CD14-positive monocyte (primary cell): ENCODE measurements around the gene KIF4A. TPM values are rescaled to one million over a fixed set of nuclear protein-coding genes. Genes with fewer than 3 reads are reported as not detected.
"Not testable (repeated sequence)": the region's sequence is repeated elsewhere in the genome, so short reads cannot be mapped to it uniquely, and the experiment has no call there.

Experiments used
- DNase-seq, 3 donors: peaks; one replicate each; pipeline ENCODE4 v3.0.0-alpha.2; 2011 to 2022
- H2AFZ ChIP-seq: 2 replicates; pipeline ENCODE4 v1.6.0; 2012; ENCODE audit warnings: mild to moderate bottlenecking, low read depth, low read length, inconsistent platforms; ENCODE audit not compliant: insufficient read depth, poor library complexity, severe bottlenecking
- H3K27ac ChIP-seq, 2 donors: 1 replicate in 1 of 2; 2 replicates in 1 of 2; pipeline ENCODE4 v1.5.1; 2012 to 2013; ENCODE audit warnings: low read length in 2 of 2, control low read depth in 1 of 2, inconsistent platforms in 1 of 2, low read depth in 1 of 2, mild to moderate bottlenecking in 1 of 2
- H3K27me3 ChIP-seq, 2 donors: one replicate each; pipeline versions ENCODE4 v1.6.0 to v1.6.1; 2011 to 2013; ENCODE audit warnings: low read length in 2 of 2; ENCODE audit not compliant: control insufficient read depth in 2 of 2, insufficient read depth in 2 of 2
- H3K36me3 ChIP-seq, 2 donors: replicated peaks in 1 of 2; 1 replicate in 1 of 2; 2 replicates in 1 of 2; pipeline versions ENCODE4 v1.5.1 to v1.6.1; 2012 to 2013; ENCODE audit warnings: low read length in 2 of 2, control low read depth in 1 of 2, inconsistent platforms in 1 of 2, mild to moderate bottlenecking in 1 of 2; ENCODE audit not compliant: insufficient read depth in 2 of 2, control insufficient read depth in 1 of 2
- H3K4me1 ChIP-seq, 2 donors: 1 replicate in 1 of 2; 2 replicates in 1 of 2; pipeline versions ENCODE4 v1.5.1 to v1.6.1; 2012 to 2013; ENCODE audit warnings: low read length in 2 of 2, control low read depth in 1 of 2, inconsistent platforms in 1 of 2, mild to moderate bottlenecking in 1 of 2, moderate library complexity in 1 of 2; ENCODE audit not compliant: insufficient read depth in 2 of 2, control insufficient read depth in 1 of 2
- H3K4me2 ChIP-seq: replicated peaks from 2 replicates; pipeline ENCODE3; 2012; ENCODE audit warnings: low read length, moderate library complexity, mild to moderate bottlenecking; ENCODE audit not compliant: poor library complexity, severe bottlenecking; ENCODE audit errors: extremely low read depth
- H3K4me3 ChIP-seq, 3 experiments: fragments of 200-600 bp in 1 of 3; sonication (generic) in 1 of 3; replicated peaks in 1 of 3; 1 replicate in 2 of 3; 2 replicates in 1 of 3; pipeline ENCODE4 v1.5.1; 2011 to 2013; ENCODE audit warnings: low read length in 3 of 3, mild to moderate bottlenecking in 3 of 3, control low read depth in 2 of 3, low read depth in 2 of 3, inconsistent platforms in 1 of 3, moderate library complexity in 1 of 3
- H3K79me2 ChIP-seq: 2 replicates; pipeline ENCODE4 v1.6.0; 2012; ENCODE audit warnings: mild to moderate bottlenecking, control low read depth, inconsistent platforms, low read length, moderate library complexity; ENCODE audit not compliant: insufficient read depth
- H3K9ac ChIP-seq: 2 replicates; pipeline ENCODE4 v1.6.0; 2017; ENCODE audit warnings: low read length, mild to moderate bottlenecking; ENCODE audit not compliant: insufficient read depth, poor library complexity, severe bottlenecking
- H3K9me3 ChIP-seq, 2 donors: replicated peaks in 1 of 2; 1 replicate in 1 of 2; 2 replicates in 1 of 2; pipeline versions ENCODE4 v1.5.1 to v1.6.1; 2012 to 2013; ENCODE audit warnings: low read length in 2 of 2, control low read depth in 1 of 2; ENCODE audit not compliant: control insufficient read depth in 1 of 2, insufficient read depth in 1 of 2
- H4K20me1 ChIP-seq: 2 replicates; pipeline ENCODE4 v1.6.0; 2012; ENCODE audit warnings: mild to moderate bottlenecking, low read length, control low read depth, moderate library complexity; ENCODE audit not compliant: insufficient read depth
- H3K27ac Mint-ChIP-seq, 7 donors: one replicate each; pipeline ENCODE4 v1.8.0; 2020; ENCODE audit warnings: mild to moderate bottlenecking in 7 of 7, mixed read lengths in 7 of 7, moderate library complexity in 6 of 7, inconsistent platforms in 2 of 7
- H3K27me3 Mint-ChIP-seq, 3 donors: one replicate each; pipeline ENCODE4 v1.8.0; 2021 to 2022; ENCODE audit warnings: low read depth in 3 of 3, mild to moderate bottlenecking in 3 of 3, mixed read lengths in 3 of 3, moderate library complexity in 3 of 3, inconsistent platforms in 1 of 3
- H3K36me3 Mint-ChIP-seq, 2 donors: one replicate each; pipeline ENCODE4 v1.8.0; 2020; ENCODE audit warnings: mixed read lengths in 2 of 2, inconsistent platforms in 1 of 2, mild to moderate bottlenecking in 1 of 2
- H3K4me1 Mint-ChIP-seq: one replicate; pipeline ENCODE4 v1.8.0; 2020; ENCODE audit warnings: mild to moderate bottlenecking, mixed read lengths
- H3K4me3 Mint-ChIP-seq, 2 donors: one replicate each; pipeline ENCODE4 v1.8.0; 2020; ENCODE audit warnings: mild to moderate bottlenecking in 2 of 2, mixed read lengths in 2 of 2, moderate library complexity in 1 of 2
- H3K9me3 Mint-ChIP-seq, 7 donors: one replicate each; pipeline ENCODE4 v1.8.0; 2020 to 2022; ENCODE audit warnings: mixed read lengths in 7 of 7, mild to moderate bottlenecking in 6 of 7, moderate library complexity in 6 of 7, inconsistent platforms in 2 of 7
- WGBS: methylation state at CpG from one replicate; pipeline ENCODE4 v1.1.5; 2013; ENCODE audit warnings: missing lambda C conversion rate; ENCODE audit not compliant: insufficient coverage; 5-methylcytosine and 5-hydroxymethylcytosine counted together
- intact Hi-C, 2 donors: fragments of 100-400 bp; cut with micrococcal nuclease; formaldehyde crosslinking; loops; one replicate each; pipeline versions ENCODE4 v1.15.0 to v1.15.1; 2023
- polyA plus RNA-seq, 3 donors: library from polyadenylated mRNA; depleted of rRNA in 1 of 3; unstranded in 2 of 3; stranded (reverse) in 1 of 3; fragments of 300-500 nt in 2 of 3; fragments of >200 nt in 1 of 3; fragmentation: Illumina TruSeq in 2 of 3; gene quantifications; 1 replicate in 2 of 3; 2 replicates in 1 of 3; pipeline ENCODE4 v1.2.3, GENCODE V29; 2012 to 2021
- TF ChIP-seq, protein P1 (sequence below): fragments of 200-600 bp; IDR thresholded peaks from one replicate; pipeline ENCODE4 v1.8.0; 2022; ENCODE audit warnings: antibody characterized with exemption, mild to moderate bottlenecking

Gene KIF4A
- polyA plus RNA-seq, 3 donors, result 0.03 TPM; not detected in 2

- Mint-ChIP-seq H3K9me3 (peaks cover 0 to 2% (median 0%) of the 10 kb centered on the region in 7 donors), H3K36me3 (peaks cover 20 to 44% of the 10 kb centered on the region in 2 donors), H3K4me3 (no peak overlapping the region), H3K27me3 (peaks cover 0 to 5% (median 0%) of the 10 kb centered on the region in 3 donors), H3K27ac (no peak overlapping the region), H3K4me1 (no peaks in the 10 kb centered on the region)
- H3K36me3 ChIP-seq, result peaks cover 12 to 31% of the 10 kb centered on the region in 2 donors
- H3K4me3 ChIP-seq, result no peak overlapping the region
- no peak overlapping the region for H2AFZ ChIP-seq
- TF ChIP-seq, protein P1, sequence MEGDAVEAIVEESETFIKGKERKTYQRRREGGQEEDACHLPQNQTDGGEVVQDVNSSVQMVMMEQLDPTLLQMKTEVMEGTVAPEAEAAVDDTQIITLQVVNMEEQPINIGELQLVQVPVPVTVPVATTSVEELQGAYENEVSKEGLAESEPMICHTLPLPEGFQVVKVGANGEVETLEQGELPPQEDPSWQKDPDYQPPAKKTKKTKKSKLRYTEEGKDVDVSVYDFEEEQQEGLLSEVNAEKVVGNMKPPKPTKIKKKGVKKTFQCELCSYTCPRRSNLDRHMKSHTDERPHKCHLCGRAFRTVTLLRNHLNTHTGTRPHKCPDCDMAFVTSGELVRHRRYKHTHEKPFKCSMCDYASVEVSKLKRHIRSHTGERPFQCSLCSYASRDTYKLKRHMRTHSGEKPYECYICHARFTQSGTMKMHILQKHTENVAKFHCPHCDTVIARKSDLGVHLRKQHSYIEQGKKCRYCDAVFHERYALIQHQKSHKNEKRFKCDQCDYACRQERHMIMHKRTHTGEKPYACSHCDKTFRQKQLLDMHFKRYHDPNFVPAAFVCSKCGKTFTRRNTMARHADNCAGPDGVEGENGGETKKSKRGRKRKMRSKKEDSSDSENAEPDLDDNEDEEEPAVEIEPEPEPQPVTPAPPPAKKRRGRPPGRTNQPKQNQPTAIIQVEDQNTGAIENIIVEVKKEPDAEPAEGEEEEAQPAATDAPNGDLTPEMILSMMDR, result no peak
- H3K4me2 ChIP-seq, result no peak overlapping the region
- 97% methylated on average over 8 of the region's 10 CpGs for WGBS
- no peak for DNase-seq
- no peaks in the 10 kb centered on the region for H3K4me1 ChIP-seq
- no peak overlapping the region for H3K27ac ChIP-seq
- no peaks in the 10 kb centered on the region for H3K9me3 ChIP-seq
- no peaks in the 10 kb centered on the region for H4K20me1 ChIP-seq
- H3K9ac ChIP-seq, result no peak overlapping the region
- H3K27me3 ChIP-seq, result no peaks in the 10 kb centered on the region
- no peaks in the 10 kb centered on the region for H3K79me2 ChIP-seq
- intact Hi-C loops, result no loop called here
Observed at GRCh38 chrX:70360366-70360765, 70.5 kb downstream of the KIF4A start.

DNA sequence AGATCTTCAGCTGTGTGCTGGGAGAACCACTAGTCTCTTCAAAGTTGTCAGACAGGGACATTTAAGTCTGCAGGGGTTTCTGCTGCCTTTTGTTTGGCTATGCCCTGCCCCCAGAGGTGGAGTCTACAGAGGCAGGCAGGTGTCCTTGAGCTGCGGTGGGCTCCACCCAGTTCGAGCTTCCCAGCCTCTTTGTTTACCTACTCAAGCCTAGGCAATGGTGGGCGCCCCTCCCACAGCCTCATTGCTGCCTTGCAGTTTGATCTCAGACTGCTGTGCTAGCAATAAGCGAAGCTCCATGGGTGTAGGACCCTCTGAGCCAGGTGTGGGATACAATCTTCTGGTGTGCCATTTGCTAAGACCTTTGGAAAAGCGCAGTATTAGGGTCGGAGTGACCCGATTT, 78.8 kb downstream of the KIF4A start:
- H3K36me3 ChIP-seq, H4K20me1 ChIP-seq, H3K9ac ChIP-seq, intact Hi-C loops, H3K27me3 Mint-ChIP-seq, H3K4me1 ChIP-seq, H3K27ac ChIP-seq, H3K9me3 ChIP-seq, DNase-seq, H3K4me2 ChIP-seq, H3K79me2 ChIP-seq, H3K27me3 ChIP-seq, H2AFZ ChIP-seq, H3K4me3 Mint-ChIP-seq, H3K4me1 Mint-ChIP-seq, H3K4me3 ChIP-seq: not testable (repeated sequence)
- Mint-ChIP-seq H3K27ac (peak overlapping the region in 1 of 7 donors; percentile 1), H3K36me3 (peaks cover 21 to 52% of the 10 kb centered on the region in 2 donors), H3K9me3 (peaks cover 0 to 18% (median 0%) of the 10 kb centered on the region in 7 donors)
- WGBS, result 100% methylated on average over 1 of the region's 7 CpGs
